HG03066 (cell line): ENCODE measurements around the gene SHC2.
"Not testable (repeated sequence)": the region's sequence is repeated elsewhere in the genome, so short reads cannot be mapped to it uniquely, and the experiment has no call there.

Source experiments
- ATAC-seq: cut with Tn5 transposase; IDR thresholded peaks from one replicate; pipeline ENCODE4 v1.9.1; 2021; ENCODE audit warnings: low read depth; ENCODE audit not compliant: unreplicated experiment

Gene SHC2

DNA sequence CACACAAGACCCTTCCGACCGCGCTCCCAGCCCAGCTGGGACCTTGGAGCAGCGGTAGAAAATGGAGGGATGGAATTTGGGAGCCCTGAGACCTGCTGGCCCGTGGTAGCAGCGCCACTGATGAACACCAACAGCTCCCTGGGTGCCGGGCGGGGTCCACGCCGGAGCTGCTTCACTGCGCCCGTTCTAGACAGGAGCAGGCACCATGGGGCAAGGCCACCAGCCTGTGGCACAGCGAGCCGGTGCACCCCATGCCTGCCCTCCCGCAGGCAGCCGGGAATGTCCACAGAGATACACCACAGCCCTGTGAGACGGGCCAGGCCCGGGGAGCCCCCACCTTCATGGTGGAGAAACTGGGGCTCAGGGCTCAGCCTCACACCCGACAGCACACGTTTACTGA, 9.9 kb upstream of the SHC2 start:
- ATAC-seq, result no peak

DNA sequence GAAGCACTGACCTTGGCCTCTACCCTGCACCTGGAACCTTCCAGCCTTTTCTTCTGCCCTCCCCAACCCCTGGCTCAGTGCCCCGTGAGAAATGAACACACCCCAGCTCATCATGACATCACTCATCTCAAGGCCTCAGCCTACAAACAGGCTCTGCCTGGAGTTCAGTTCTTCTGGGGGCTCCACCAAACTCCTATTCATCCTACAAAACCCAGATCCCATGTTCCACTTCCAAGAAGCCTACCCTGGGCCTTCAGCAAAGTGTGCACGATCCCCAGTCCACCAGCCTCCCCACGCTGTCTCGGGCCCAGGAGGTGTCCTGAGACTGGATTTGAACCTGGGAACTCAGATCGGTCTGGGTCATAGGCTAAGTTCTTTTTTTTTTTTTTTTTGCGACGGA, 9.0 kb upstream of the SHC2 start:
- ATAC-seq, result no peak

DNA sequence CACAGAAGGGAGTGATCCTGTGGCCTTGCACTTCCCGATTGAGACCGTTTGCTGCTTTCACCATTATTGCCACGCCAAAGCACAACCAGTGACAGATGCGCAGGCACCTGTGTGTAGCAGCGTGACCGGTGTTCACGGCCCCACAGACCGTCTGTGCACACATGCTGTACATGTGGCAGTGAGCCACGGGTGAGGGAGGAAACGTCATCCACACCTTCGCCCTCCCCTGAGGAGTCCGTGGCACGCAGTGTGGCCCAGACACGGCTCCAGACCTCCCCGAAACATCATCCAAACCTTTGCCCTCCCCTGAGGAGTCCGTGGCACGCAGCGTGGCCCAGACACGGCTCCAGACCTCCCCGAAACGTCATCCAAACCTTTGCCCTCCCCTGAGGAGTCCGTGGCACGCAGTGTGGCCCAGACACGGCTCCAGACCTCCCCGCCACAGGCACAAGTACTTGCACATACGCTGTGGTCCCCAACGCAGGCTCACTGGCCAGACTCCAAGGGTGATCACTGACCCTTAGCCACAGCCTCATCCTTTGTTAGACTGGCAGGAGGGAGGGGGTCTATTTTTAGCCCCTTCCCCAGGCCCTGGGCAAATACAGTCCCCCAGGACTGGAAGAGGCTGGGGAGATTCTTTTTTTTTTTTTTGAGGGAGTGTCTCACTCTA, 7.9 kb upstream of the SHC2 start:
- ATAC-seq, result no peak

DNA sequence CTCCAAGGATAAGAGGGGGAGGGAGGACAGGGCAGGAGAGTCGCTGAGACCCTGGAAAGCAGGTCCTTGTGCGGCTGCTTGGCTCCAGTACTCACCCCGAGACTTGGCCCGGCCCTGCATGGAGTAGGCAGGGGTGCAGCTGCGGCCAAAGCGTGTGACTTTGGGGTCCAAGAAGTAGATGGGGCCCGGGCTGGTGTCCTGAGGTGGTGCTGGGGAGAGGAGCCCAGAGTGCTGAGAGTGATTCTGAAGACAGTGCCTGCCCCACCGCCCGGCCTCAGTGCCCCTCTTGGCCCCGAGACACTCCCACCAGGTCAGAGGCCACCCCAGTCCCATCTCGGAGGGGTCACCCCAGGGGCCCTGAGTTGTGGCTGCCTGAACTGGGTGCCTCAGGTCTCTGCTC, 6.7 kb upstream of the SHC2 start:
- ATAC-seq, result no peak

DNA sequence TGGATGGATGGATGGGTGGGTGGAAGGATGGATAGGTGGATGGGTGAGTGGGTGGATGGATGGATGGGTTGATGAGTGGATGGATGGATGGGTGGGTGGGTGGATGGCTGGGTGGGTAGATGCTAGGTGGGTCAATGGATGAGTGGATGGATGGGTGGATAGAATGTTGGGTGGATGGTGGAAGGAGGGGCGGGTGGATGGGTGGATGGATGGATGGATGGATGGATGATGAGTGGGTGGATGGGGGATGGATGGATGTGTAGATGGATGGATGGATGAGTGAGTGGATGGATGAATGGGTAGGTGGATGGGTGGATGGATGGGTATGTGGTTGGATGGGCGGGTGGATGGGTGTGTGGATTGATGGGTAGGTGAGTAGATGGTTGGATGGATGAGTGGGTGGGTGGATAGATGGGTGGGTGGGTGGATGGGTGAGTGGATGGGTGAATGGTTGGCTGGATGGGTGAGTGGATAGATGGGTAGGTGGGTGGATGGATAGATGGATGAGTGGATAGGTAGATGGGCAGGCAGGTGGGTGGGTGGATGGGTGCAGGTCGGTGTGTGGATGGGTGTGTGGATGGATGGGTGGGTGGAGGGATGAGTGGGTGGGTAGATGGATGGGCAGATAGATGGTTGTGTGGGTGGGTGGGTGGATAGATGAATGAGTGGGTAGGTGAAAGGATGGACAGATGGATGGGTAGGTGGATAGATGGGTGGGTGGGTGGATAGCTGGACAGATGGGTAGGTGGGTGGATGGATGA, 4.4 kb upstream of the SHC2 start:
- ATAC-seq, result no peak

DNA sequence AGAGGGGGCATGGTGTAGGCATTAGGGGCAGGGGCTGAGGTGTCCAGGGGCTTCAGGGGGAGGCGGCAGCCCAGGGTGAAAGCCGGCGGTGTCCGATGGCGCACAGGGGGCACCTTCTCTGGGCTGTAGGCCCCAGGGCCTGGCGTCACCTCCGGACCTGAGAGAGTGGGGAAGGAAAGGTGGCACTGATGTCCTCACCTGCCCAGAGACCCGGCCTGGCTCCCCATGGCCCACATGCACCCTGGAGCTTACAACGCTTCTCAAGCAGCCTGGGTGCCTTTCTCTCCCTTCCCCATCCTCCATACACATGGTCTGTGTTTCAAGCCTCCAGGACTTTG, 3.3 kb upstream of the SHC2 start:
- no peak for ATAC-seq

DNA sequence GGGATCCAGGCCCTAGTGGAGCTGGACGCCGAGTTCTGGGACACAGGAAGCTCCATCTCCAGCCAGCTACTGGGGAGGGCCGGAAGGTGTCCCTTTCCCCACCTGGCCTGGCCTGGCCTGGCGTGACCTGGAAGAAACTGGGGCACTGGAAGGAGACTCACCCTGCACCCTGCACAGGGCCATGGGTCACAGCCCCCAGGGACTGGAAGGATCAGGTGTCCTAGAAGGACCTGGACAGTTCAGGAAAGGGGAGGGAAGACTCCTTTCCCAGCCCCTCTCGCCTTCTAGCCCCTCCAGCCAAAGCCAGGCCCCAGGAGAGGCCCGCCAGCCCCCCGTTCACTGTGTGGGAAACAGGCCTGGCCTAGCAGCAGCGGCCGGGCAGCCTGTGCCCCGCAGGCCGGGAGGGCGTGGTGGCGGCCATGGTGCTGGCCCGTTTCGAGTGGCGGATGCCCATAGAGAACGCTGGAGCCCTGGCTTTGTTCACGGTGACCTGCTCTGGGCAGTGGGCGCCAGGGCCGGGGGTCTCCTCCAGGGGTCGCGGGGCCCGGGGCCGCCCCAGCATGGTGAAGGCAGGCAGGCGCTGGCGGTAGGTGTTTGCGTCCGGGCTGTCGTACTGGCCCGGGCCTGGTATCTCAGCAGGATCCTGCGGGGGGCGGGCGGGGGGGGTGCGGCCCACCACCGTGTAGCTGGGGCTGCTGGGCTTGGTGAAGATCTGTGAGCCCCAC, 2.8 kb upstream of the SHC2 start:
- no peak for ATAC-seq

DNA sequence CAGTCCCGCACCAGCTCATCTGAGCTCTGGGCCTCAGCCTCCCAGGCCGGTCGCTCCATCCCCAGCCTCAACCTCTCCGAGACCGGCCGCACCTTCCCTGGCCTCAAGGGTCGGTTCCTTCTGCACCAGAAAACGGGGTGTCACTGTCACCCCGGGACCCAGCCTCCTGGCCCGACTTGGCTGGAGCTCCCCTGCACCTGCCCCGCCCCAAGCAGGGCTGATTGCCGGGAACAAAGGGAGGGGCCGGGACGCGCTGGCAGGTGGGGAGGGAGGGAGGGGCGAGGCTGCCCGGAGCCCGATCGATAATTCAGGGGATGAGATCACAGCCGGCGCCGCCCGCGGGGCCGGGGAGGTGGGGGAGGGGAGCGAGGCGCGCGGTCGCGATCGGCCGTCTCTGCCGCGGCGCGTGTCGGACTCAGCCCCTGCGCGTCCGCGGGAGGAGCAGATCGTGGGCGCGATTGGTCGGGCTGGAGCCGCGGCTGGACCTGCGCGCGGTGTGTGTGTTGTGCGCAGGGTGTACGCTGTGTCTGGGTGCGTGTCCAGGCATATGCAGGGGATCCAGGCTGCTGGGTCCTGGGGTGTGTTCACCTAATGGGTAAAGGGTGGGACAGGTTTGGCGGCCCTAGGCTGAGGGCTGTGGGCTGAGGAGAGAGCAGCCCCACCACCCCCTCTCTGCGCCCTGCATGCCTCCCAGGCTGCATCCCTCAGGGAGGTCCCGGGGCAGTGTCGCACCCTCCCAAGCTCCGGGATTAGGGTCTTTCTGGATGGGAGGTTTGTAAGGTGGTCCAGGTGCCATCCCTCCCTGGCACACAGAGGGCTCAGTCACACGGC, 1.1 kb upstream of the SHC2 start:
- ATAC-seq, result no peak

DNA sequence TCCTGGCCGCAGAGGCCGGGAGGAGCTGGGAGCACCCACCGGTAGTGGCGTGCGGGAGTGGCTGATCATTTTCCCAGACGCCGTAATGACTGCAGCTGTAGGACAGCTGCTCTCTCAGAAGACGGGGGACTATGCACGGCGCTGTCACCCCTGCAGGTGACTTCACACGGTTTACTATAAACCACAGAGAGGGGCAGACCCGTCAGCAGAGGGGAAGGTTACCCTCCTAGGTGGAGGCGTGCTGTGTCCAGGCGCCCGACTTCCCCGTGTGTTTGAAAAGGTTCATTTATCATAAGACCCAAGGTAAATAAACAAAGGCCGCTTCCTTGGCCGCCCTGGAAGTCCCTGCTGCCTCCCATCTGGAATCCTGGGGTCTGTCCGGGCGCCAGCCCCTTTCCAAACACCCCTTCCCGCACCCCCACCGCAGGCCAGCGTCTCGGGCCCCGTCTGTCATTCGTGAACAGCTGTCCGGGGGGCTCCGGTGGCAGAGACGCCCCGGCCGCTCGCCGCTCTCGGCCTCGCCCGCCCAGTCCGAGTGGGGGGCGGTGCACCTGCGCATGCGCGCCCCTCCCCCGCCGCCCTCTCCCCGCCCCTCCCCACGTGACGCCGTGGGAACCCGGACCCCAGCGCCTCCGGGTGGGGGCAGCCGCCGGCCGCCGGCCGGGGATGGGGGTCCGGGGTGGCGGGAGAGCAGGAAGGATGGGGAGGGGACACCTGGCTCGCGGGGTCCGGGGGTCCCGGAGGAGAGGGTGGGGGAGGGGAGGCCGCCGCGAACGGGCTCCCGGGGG, 915 bp downstream of the SHC2 start:
- no peak for ATAC-seq

DNA sequence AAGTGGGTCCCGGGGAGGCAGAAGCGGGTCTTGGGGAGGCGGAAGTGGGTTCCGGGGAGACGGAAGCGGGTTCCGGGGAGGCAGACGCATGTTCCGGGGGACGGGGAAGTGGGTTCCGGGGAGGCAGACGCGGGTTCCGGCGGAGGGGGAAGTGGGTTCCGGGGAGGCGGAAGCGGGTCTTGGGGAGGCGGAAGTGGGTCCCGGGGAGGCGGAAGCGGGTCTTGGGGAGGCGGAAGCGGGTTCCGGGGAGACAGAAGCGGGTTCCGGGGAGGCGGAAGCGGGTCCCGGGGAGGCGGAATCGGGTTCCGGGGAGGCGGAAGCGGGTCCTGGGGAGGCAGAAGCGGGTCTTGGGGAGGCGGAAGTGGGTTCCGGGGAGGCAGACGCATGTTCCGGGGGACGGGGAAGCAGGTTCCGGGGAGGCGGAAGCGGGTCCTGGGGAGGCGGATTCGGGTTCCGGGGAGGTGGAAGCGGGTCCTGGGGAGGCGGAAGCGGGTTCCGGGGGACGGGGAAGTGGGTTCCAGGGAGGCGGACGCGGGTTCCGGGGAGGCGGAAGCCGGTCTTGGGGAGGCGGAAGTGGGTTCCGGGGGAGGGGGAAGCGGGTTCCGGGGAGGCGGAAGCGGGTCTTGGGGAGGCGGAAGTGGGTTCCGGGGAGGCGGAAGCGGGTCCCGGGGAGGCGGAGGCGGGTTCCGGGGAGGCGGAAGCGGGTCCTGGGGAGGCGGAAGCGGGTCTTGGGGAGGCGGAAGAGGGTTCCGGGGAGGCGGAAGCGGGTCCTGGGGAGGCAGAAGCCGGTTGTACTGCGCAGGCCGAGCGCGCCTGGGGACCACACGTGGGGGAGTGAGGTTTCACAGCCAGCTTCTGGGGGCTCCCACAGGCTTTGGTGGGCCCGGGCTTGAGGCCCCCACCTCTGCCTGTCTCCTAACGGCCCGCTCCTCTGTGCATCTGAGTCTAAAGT, 2.5 kb downstream of the SHC2 start:
- ATAC-seq, result no peak

DNA sequence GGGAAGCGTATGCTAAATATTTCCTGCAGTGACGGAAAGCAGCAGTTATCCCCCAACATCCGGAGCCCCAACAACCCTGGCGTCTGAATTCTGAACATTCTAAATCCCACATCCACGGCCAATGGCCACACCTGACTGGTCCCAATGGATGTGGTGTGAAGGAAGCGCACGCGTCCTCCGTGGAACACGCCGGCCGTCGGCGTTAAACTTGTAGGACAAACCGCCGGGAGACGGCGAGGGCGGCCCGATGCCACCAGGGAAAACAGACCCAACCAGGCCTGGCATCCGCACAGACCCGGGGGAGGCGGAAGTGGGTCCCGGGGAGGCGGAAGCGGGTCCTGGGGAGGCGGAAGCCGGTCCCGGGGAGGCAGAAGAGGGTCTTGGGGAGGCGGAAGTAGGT, 3.2 kb downstream of the SHC2 start:
- ATAC-seq, result no peak

DNA sequence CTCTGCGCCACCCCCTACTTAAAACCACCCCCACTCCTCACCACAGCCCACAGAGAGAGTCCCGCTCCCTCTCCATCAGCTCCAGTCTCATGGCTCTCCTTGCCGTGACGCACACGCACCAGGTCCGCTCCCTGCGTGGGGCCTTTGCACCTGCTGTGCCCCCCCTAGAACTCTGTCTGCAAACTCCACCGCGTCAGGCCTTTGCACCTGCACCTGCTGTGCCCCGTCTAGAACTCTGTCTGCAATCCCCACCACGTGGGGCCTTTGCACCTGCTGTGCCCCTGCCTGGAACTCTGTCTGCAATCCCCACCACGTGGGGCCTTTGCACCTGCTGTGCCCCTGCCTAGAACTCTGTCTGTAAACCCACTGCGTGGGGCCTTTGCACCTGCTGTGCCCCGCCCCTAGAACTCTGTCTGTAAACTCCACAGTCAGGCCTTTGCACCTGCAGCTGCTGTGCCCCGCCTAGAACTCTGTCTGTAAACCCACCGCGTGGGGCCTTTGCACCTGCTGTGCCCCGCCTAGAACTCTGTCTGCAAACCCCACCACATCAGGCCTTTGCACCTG, 4.2 kb downstream of the SHC2 start:
- ATAC-seq, result no peak

DNA sequence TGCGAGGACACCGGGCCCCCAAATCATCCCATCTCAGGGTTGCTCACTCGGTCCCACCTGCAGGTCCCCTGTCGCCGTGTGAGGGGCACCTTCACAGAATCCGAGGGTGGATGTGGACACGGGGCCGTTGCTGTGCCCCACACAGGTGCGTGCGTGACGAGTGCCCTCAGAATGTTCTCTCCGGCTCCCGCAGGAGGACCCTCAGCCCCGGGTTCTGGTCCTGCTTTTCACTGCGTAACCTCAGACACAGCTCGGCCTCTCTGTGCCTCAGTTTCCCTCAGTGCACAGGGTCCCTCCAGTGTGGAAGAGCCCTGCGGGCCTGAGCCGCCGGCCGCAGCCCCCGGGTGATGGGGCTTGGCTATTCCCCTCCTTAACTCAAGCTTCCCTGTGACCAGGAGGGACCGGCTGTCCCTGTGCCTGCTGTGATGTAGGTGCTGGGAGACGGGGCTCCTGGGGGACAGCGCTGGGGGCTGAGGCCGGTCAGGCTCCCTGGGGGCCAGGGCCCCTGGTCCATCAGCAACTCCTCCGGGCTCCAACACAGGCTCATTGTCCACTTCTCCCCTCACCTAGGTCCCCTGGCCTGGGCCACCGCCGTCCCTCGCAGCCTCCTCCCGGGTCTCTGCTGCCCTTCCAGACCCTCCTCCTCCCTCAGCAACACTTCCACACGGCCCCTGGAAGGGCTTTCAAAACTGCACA, 4.8 kb downstream of the SHC2 start:
- no peak for ATAC-seq

DNA sequence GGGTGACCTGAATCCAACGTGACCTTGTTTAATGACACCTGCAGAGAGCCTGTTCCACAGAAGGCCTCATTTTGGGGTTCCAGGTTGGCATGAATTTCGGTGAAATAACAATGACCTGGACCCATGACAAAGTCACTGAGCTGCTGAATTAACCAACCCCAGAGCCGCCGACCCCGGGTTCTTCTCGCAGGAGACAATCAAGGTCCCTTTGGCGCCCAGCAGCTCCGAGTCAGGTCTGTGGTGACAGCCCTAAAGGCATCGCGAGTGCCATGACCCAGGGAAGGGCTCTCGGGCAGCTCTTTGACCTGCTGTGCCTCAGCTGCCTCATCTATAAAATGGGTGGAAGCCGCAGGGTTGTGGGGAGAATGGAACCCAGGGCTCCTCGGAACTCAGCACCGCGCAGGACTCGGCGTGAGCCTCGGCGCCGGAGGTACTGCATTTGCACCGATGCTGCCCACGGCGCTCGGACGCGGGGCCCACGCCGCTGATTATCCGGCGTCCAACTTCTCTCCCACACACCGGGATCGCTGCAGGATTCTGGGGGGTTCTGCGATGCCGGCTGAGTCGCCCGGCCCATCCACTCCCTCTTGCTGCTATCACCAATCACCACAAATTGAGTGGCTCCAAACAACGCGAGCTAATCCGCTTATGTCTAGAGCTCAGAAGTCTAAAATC, 5.7 kb downstream of the SHC2 start:
- no peak for ATAC-seq

DNA sequence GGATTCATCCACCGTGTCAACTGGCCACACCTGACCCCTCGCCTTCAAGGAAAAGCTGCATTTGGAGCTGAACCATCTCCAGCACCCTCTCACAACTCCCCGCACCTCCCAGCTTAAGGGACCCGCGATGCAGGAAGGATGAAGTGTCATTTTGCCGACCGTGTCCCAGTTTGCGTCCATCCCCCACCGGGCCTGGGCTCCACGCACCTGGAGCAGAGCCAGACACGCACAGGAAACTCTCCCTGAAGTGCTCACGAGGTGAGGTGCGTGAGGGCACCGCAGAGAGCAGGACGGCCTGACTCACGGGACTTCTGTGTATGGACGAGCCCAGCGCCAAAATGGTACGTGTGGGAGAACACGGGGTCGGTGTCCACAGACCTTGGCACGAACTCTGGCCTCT, 7.2 kb downstream of the SHC2 start:
- ATAC-seq, result no peak

DNA sequence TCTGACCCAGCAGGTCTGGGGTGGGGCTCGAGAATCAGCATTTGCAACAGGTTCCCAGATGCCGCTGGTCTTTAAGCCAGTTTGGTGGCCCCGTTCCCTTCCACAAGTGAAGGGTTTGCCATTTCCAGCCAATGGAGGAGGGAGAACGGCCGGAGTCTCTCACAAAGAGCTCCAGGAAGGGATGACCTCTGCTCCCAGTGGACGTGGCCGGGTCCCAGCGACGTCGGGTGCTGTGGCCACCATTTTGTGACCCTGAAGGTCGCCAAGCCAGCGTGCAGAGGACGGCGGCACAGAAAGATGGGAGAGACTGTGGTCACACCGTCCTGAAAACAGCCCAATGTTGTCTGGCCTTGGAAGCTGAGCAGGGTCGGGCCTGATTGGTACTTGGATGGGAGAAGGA, 8.0 kb downstream of the SHC2 start:
- ATAC-seq, result no peak

DNA sequence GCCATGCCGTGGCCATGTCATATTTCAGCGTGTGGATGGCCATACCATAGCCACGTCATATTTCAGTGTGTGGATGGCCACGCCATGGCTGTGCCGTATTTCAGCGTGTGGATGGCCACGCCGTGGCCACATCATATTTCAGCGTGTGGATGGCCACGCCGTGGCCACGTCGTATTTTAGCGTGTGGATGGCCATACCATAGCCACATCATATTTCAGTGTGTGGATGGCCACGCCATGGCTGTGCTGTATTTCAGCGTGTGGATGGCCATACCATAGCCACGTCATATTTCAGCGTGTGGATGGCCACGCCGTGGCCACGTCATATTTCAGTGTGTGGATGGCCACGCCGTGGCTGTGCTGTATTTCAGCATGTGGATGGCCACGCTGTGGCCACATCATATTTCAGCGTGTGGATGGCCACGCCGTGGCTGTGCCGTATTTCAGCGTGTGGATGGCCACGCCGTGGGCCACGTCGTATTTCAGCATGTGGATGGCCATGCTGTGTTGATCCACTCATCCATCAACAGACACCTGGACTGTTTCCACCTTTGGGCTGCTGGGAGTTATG, 9.8 kb downstream of the SHC2 start:
- ATAC-seq, result not testable (repeated sequence)
